ENCODE data around the gene IL22RA1. TPM values are rescaled to one million over a fixed set of nuclear protein-coding genes. Genes with fewer than 3 reads are reported as not detected.

Gene IL22RA1
- total and polyA plus RNA-seq, 7 donors, result 0.16 to 18.5 (median 7.2) TPM; not detected in 2

DNA sequence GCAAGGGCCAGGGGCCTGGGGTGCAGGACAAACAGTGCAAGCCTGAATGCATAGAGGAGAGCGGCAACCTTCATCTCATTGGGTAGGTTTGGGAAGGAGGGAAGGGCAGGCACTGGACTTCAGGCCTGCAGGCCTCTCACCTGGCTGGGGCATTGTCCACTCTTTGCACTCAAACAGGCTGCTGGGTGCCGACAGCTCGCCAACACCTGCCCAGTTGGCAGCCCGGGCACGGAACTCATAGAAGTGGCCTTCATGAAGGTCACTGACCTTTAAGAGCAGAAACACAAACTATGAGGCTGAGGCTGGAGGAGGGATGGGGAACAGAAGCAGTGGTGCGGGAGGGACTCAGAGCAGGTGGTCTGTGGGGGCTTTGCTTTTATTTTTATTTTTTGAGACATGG, 61.8 kb downstream of the IL22RA1 start:
- Histone ChIP-seq H3K4me3 (no peak overlapping the region), H3K36me3 (no peaks in the 10 kb centered on the region), H3K27me3 (no peaks in the 10 kb centered on the region), H3K4me1 (no peaks in the 10 kb centered on the region), H3K27ac (no peak overlapping the region), H3K9me3 (no peaks in the 10 kb centered on the region)
- no peak for DNase-seq
- WGBS, 2 donors, result 79 to 93% methylated on average over 6 of the region's 6 CpGs
- TF ChIP-seq EP300 (IDR thresholded peaks at IDR 0.05) (no peak), POLR2AphosphoS5 (IDR thresholded peaks at IDR 0.05) (no peak), POLR2A (IDR thresholded peaks at IDR 0.05) (no peak)
- TF ChIP-seq, protein P1, sequence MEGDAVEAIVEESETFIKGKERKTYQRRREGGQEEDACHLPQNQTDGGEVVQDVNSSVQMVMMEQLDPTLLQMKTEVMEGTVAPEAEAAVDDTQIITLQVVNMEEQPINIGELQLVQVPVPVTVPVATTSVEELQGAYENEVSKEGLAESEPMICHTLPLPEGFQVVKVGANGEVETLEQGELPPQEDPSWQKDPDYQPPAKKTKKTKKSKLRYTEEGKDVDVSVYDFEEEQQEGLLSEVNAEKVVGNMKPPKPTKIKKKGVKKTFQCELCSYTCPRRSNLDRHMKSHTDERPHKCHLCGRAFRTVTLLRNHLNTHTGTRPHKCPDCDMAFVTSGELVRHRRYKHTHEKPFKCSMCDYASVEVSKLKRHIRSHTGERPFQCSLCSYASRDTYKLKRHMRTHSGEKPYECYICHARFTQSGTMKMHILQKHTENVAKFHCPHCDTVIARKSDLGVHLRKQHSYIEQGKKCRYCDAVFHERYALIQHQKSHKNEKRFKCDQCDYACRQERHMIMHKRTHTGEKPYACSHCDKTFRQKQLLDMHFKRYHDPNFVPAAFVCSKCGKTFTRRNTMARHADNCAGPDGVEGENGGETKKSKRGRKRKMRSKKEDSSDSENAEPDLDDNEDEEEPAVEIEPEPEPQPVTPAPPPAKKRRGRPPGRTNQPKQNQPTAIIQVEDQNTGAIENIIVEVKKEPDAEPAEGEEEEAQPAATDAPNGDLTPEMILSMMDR (IDR thresholded peaks at IDR 0.05), result no peak
- intact Hi-C loops (cut with DNase I), result no loop called here

DNA sequence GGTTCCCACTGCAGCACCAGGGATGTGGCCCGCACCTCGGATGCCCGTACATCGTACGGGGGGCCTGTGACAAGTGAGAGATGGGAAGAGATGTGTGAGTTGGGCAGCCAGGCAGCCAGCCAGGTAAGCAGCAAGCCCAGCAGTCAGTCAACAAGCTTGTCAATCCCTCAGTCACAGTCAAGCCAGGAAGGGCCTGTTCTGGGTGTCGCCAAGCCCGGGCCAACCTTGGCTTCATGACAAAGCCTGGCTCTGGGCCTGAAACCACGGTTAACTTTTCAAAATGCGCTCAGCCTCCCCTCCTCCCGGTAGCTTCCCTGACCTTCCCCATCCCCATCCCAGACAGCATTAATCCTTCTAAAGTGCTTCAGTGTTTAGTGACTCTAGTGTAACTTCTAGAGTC, 62.8 kb downstream of the IL22RA1 start:
- WGBS, 2 donors, result 67 to 75% methylated on average over 10 of the region's 10 CpGs

DNA sequence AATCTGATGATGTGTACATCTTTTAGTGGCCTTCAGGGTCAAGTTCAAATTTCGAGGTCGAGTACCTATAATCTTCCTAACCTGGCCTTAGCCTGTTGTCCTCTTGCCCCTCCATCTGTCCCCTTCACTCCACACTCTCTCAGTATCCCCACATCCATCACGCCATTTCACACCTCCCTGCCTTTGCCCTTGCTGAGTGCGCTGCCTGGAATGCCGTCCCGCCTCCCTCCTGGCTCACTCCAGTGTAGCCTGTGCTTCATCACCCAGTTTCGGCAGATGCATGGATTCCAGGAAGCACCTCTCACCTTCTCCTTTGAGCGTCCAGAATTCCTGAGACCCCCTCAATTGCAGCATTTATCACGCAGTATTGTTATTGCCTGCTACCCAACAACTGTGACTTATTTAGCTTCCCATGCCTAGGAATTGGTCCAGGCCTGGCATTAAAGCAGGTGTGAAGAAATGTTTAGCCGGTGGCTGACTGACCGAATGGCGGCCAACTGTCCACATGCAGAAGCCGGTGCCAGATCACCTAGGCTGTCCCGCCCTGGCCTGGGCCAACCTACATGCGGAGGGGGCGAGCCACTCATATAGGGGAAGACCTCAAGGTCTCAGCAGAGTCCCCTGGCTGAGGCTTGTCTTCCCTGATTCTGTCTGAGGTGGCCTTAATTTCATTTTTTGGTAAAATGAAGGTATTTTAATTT, 65.5 kb downstream of the IL22RA1 start:
- no peak for DNase-seq
- no peak overlapping the region for H3K27ac ChIP-seq
- no peaks in the 10 kb centered on the region for H3K36me3 ChIP-seq
- TF ChIP-seq EP300 (IDR thresholded peaks at IDR 0.05), result no peak
- TF ChIP-seq, protein P1 (IDR thresholded peaks at IDR 0.05), result no peak
- TF ChIP-seq POLR2AphosphoS5 (IDR thresholded peaks at IDR 0.05), result no peak
- no peak for TF ChIP-seq POLR2A (IDR thresholded peaks at IDR 0.05)
- intact Hi-C loops (cut with DNase I), result no loop called here
- H3K9me3 ChIP-seq, result no peaks in the 10 kb centered on the region
- no peaks in the 10 kb centered on the region for H3K27me3 ChIP-seq
- H3K4me1 ChIP-seq, result no peaks in the 10 kb centered on the region
- WGBS, 2 donors, result 91% methylated on average over 16 of the region's 16 CpGs
- H3K4me3 ChIP-seq, result no peak overlapping the region

More for the DNA sequence above, 62.8 kb downstream of the IL22RA1 start:
- H3K27me3 ChIP-seq, result no peaks in the 10 kb centered on the region
- H3K4me1 ChIP-seq, result no peaks in the 10 kb centered on the region
- intact Hi-C loops (cut with DNase I), result no loop called here
- DNase-seq, result no peak
- no peaks in the 10 kb centered on the region for H3K9me3 ChIP-seq
- no peak overlapping the region for H3K27ac ChIP-seq
- H3K36me3 ChIP-seq, result no peaks in the 10 kb centered on the region
- H3K4me3 ChIP-seq, result no peak overlapping the region
- TF ChIP-seq EP300 (IDR thresholded peaks at IDR 0.05), result no peak
- TF ChIP-seq, protein P1 (IDR thresholded peaks at IDR 0.05), result no peak
- no peak for TF ChIP-seq POLR2AphosphoS5 (IDR thresholded peaks at IDR 0.05)
- TF ChIP-seq POLR2A (IDR thresholded peaks at IDR 0.05), result no peak

DNA sequence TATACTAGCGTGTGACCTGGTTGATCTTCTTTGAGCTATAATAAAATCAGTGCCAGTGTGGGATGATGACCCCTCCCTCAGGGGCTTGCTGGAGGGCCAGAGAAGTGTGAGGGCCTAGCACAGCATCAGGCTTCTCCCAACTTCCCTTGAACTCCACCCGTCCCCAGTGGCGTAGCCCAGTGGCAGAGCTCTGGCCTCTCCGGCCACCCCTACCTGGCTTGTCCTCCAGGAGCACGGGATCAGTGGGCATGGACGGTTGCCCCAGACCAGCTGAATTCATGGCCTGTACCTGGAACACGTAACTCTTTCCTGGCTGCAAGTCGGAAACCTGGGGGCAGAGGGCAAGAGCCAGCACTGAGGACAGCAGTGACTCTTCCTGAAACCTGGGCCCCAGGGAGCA, 67.0 kb downstream of the IL22RA1 start:
- Histone ChIP-seq H3K4me1 (peaks cover 0 to 4% (median under 1%) of the 10 kb centered on the region in 4 donors), H3K27ac (no peak overlapping the region), H3K4me3 (no peak overlapping the region), H3K36me3 (no peaks in the 10 kb centered on the region), H3K27me3 (no peaks in the 10 kb centered on the region), H3K9me3 (no peaks in the 10 kb centered on the region)
- no peak for DNase-seq
- WGBS, 2 donors, result 90 to 91% methylated on average over 8 of the region's 8 CpGs
- intact Hi-C loops (cut with DNase I), result no loop called here
- TF ChIP-seq POLR2AphosphoS5 (IDR thresholded peaks at IDR 0.05) (no peak), POLR2A (IDR thresholded peaks at IDR 0.05) (no peak), EP300 (IDR thresholded peaks at IDR 0.05) (no peak)
- TF ChIP-seq, protein P1 (IDR thresholded peaks at IDR 0.05), result no peak

DNA sequence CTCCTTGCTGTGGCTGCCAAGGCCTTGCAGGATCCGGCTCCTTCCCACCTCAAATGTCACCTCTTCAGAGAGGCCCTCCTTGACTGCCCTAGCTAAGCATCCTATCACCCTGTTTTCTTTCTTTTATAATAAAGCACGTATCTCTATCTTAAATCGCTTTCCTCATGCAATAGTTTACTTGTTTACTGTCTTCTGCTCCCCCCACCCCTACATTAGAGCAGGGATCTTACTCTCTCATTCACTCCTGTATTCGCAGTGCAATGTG, 67.4 kb downstream of the IL22RA1 start:
- H3K4me3 ChIP-seq, result no peak overlapping the region
- H3K4me1 ChIP-seq, result peaks cover 0 to 8% (median 2%) of the 10 kb centered on the region in 4 donors
- DNase-seq, result no peak
- no peaks in the 10 kb centered on the region for H3K27me3 ChIP-seq
- no peak overlapping the region for H3K27ac ChIP-seq
- no peaks in the 10 kb centered on the region for H3K36me3 ChIP-seq
- 70 to 87% methylated on average over 4 of the region's 4 CpGs for WGBS, 2 donors
- TF ChIP-seq EP300 (IDR thresholded peaks at IDR 0.05) (no peak), POLR2A (IDR thresholded peaks at IDR 0.05) (no peak), POLR2AphosphoS5 (IDR thresholded peaks at IDR 0.05) (no peak)
- no peaks in the 10 kb centered on the region for H3K9me3 ChIP-seq
- intact Hi-C loops (cut with DNase I), result no loop called here
